ENCODE data around the gene ENPP1.
"Not testable (repeated sequence)": the region's sequence is repeated elsewhere in the genome, so short reads cannot be mapped to it uniquely, and the experiment has no call there.

The ENPP1 gene

GRCh38 chr6:131877999-131878789 lies 70.4 kb downstream of the ENPP1 start:
- DNase-seq (ENCODE audit: low spot score) = no peak

GRCh38 chr6:131883016-131883415 lies 75.2 kb downstream of the ENPP1 start:
- DNase-seq (ENCODE audit: low spot score) = no peak

GRCh38 chr6:131885237-131885636 lies 77.4 kb downstream of the ENPP1 start:
- DNase-seq (ENCODE audit: low spot score) = no peak

GRCh38 chr6:131886517-131886916 lies 78.7 kb downstream of the ENPP1 start:
- DNase-seq (ENCODE audit: low spot score) = no peak

- DNase-seq (ENCODE audit: low spot score) = no peak
These were observed 82.3 kb downstream of the ENPP1 start for GRCh38 chr6:131890091-131890490.

GRCh38 chr6:131893198-131893597 lies 85.4 kb downstream of the ENPP1 start:
- no peak for DNase-seq (ENCODE audit: low spot score)

- DNase-seq (ENCODE audit: low spot score) = no peak
These were observed 86.9 kb downstream of the ENPP1 start for GRCh38 chr6:131894493-131895424.

- no peak for DNase-seq (ENCODE audit: low spot score)
These were observed 89.2 kb downstream of the ENPP1 start for GRCh38 chr6:131897050-131897435.

GRCh38 chr6:131897621-131898020 lies 89.8 kb downstream of the ENPP1 start:
- no peak for DNase-seq (ENCODE audit: low spot score)

GRCh38 chr6:131898718-131899117 lies 90.9 kb downstream of the ENPP1 start:
- DNase-seq (ENCODE audit: low spot score) = no peak

- DNase-seq (ENCODE audit: low spot score) = no peak
These were observed 92.4 kb downstream of the ENPP1 start for GRCh38 chr6:131900231-131900630.

- DNase-seq (ENCODE audit: low spot score) = not testable (repeated sequence)
These were observed 93.6 kb downstream of the ENPP1 start for GRCh38 chr6:131901326-131901873.

GRCh38 chr6:131903734-131904133 lies 95.9 kb downstream of the ENPP1 start:
- DNase-seq (ENCODE audit: low spot score) = not testable (repeated sequence)

- not testable (repeated sequence) for DNase-seq (ENCODE audit: low spot score)
These were observed 101.0 kb downstream of the ENPP1 start for GRCh38 chr6:131908787-131909186.

- DNase-seq (ENCODE audit: low spot score) = peak; percentile 60
These were observed 101.8 kb downstream of the ENPP1 start for GRCh38 chr6:131909408-131910218.

GRCh38 chr6:131910219-131910589 lies 102.4 kb downstream of the ENPP1 start:
- DNase-seq (ENCODE audit: low spot score) = no peak

- DNase-seq (ENCODE audit: low spot score) = no peak
These were observed 103.1 kb downstream of the ENPP1 start for GRCh38 chr6:131910956-131911355.

GRCh38 chr6:131911951-131912350 lies 104.1 kb downstream of the ENPP1 start:
- DNase-seq (ENCODE audit: low spot score) = no peak

- no peak for DNase-seq (ENCODE audit: low spot score)
These were observed 106.4 kb downstream of the ENPP1 start for GRCh38 chr6:131914234-131914633.

GRCh38 chr6:131914967-131915751 lies 107.3 kb downstream of the ENPP1 start:
- DNase-seq (ENCODE audit: low spot score) = peak; percentile 65

Data from globus pallidus (tissue), 1 donor.